Activated B cell treated with CpG ODN at 0.5 μM for 24 hours (primary cell): ENCODE measurements around the gene TTC12. TPM values are rescaled to one million over a fixed set of nuclear protein-coding genes. Genes with fewer than 3 reads are reported as not detected.
A peak's percentile ranks its signal among the peaks of the same experiment; 100 is the strongest.

Experiments used
- ATAC-seq: fragments of 200-7000 bp; cut with Tn5 transposase; one replicate; pipeline ENCODE4 v1.10.0; 2021; ENCODE audit warnings: low read depth, mild to moderate bottlenecking, moderate library complexity
- CTCF ChIA-PET: fragments of 350-600 bp; sonication (Branson Sonifier 250); formaldehyde crosslinking; loops from one replicate; lab custom pipeline; 2021; ENCODE audit warnings: antibody characterized with exemption; lab: Charles Lee
- POLR2A ChIA-PET: fragments of 350-600 bp; sonication (Branson Sonifier 250); formaldehyde crosslinking; loops from one replicate; lab custom pipeline; 2021; ENCODE audit warnings: antibody characterized with exemption; lab: Charles Lee
- DNase-seq: peaks from one replicate; pipeline ENCODE4 v3.0.0; 2022
- H3K27ac Mint-ChIP-seq: one replicate; pipeline ENCODE4 v1.8.0; 2020; ENCODE audit warnings: mixed read lengths
- H3K27me3 Mint-ChIP-seq: one replicate; pipeline ENCODE4 v1.8.0; 2021; ENCODE audit warnings: mixed read lengths
- H3K36me3 Mint-ChIP-seq: one replicate; pipeline ENCODE4 v1.8.0; 2021; ENCODE audit warnings: low read depth, mixed read lengths
- H3K4me1 Mint-ChIP-seq: one replicate; pipeline ENCODE4 v1.8.0; 2021; ENCODE audit warnings: mixed read lengths
- H3K4me3 Mint-ChIP-seq: one replicate; pipeline ENCODE4 v1.8.0; 2020; ENCODE audit warnings: mild to moderate bottlenecking, mixed read lengths
- H3K9me3 Mint-ChIP-seq: one replicate; pipeline ENCODE4 v1.8.0; 2020; ENCODE audit warnings: mixed read lengths
- CTCF ChIP-seq: fragments of 200-600 bp; IDR thresholded peaks from one replicate; pipeline ENCODE4 v1.8.0; 2022; ENCODE audit warnings: antibody characterized with exemption, mild to moderate bottlenecking
- intact Hi-C: fragments of 100-400 bp; cut with micrococcal nuclease; formaldehyde crosslinking; loops from one replicate; pipeline ENCODE4 v1.15.1; 2024
- total RNA-seq: library from RNA; stranded (reverse); gene quantifications from 2 replicates; pipeline ENCODE4 v1.2.3, GENCODE V29; 2022

Gene TTC12
- total RNA-seq, 1 donor from 2014 or later = 25.2 TPM

GRCh38 chr11:113369411-113369810, 55.0 kb downstream of the TTC12 start:
- POLR2A ChIA-PET = no interaction called here
- H3K4me1 Mint-ChIP-seq = no peaks in the 10 kb centered on the region
- H3K27ac Mint-ChIP-seq = no peak overlapping the region
- no peak overlapping the region for H3K4me3 Mint-ChIP-seq
- ATAC-seq (no peak), DNase-seq (no peak)
- H3K27me3 Mint-ChIP-seq = no peaks in the 10 kb centered on the region
- H3K36me3 Mint-ChIP-seq = peaks cover 71% of the 10 kb centered on the region
- CTCF ChIA-PET = no interaction called here
- TF ChIP-seq CTCF = no peak
- intact Hi-C loops = no loop called here
- no peaks in the 10 kb centered on the region for H3K9me3 Mint-ChIP-seq

GRCh38 chr11:113370634-113371033, 56.3 kb downstream of the TTC12 start:
- Mint-ChIP-seq H3K9me3 (no peaks in the 10 kb centered on the region), H3K27me3 (no peaks in the 10 kb centered on the region), H3K4me3 (no peak overlapping the region), H3K36me3 (peaks cover 67% of the 10 kb centered on the region), H3K4me1 (peaks cover 4% of the 10 kb centered on the region), H3K27ac (no peak overlapping the region)
- ChIA-PET POLR2A (no interaction called here), CTCF (no interaction called here)
- DNase-seq = no peak
- no peak for TF ChIP-seq CTCF
- ATAC-seq = no peak
- intact Hi-C loops = no loop called here

- Mint-ChIP-seq H3K9me3 (no peaks in the 10 kb centered on the region), H3K36me3 (peaks cover 55% of the 10 kb centered on the region), H3K27ac (no peak overlapping the region), H3K4me3 (no peak overlapping the region), H3K27me3 (no peaks in the 10 kb centered on the region), H3K4me1 (peaks cover 20% of the 10 kb centered on the region)
- ChIA-PET CTCF (no interaction called here), POLR2A (no interaction called here)
- TF ChIP-seq CTCF = no peak
- ATAC-seq (no peak), DNase-seq (no peak)
- intact Hi-C loops = no loop called here
Observed at GRCh38 chr11:113372309-113372708, 57.9 kb downstream of the TTC12 start.

GRCh38 chr11:113373306-113373705, 58.9 kb downstream of the TTC12 start:
- H3K4me3 Mint-ChIP-seq = no peak overlapping the region
- ATAC-seq (no peak), DNase-seq (no peak)
- no peak for TF ChIP-seq CTCF
- ChIA-PET POLR2A (no interaction called here), CTCF (no interaction called here)
- H3K36me3 Mint-ChIP-seq = peaks cover 51% of the 10 kb centered on the region
- intact Hi-C loops = no loop called here
- H3K4me1 Mint-ChIP-seq = peaks cover 23% of the 10 kb centered on the region
- no peaks in the 10 kb centered on the region for H3K27me3 Mint-ChIP-seq
- H3K9me3 Mint-ChIP-seq = no peaks in the 10 kb centered on the region
- no peak overlapping the region for H3K27ac Mint-ChIP-seq

- peaks cover 43% of the 10 kb centered on the region for H3K36me3 Mint-ChIP-seq
- ChIA-PET CTCF (no interaction called here), POLR2A (no interaction called here)
Observed at GRCh38 chr11:113373981-113374560, 59.7 kb downstream of the TTC12 start.

More at GRCh38 chr11:113373981-113374560, 59.7 kb downstream of the TTC12 start:
- Mint-ChIP-seq H3K4me1 (peaks cover 23% of the 10 kb centered on the region), H3K27ac (peak overlapping the region; percentile 24), H3K27me3 (no peaks in the 10 kb centered on the region), H3K4me3 (no peak overlapping the region), H3K9me3 (no peaks in the 10 kb centered on the region)
- DNase-seq (no peak), ATAC-seq (no peak)
- intact Hi-C loops = no loop called here
- TF ChIP-seq CTCF = no peak
